GM19452 (cell line): ENCODE results near the gene TRAF1.

Experiments used
- ATAC-seq: cut with Tn5 transposase; IDR thresholded peaks from one replicate; pipeline ENCODE4 v1.9.1; 2021; ENCODE audit not compliant: unreplicated experiment

The TRAF1 gene

GRCh38 chr9:120924698-120925534 lies 1.7 kb downstream of the TRAF1 start:
- no peak for ATAC-seq

- no peak for ATAC-seq
Observed at GRCh38 chr9:120923620-120924328, 2.8 kb downstream of the TRAF1 start.

GRCh38 chr9:120922404-120923195 lies 4.0 kb downstream of the TRAF1 start:
- ATAC-seq, result no peak

- ATAC-seq, result no peak
Observed at GRCh38 chr9:120921661-120922181, 4.9 kb downstream of the TRAF1 start.

- no peak for ATAC-seq
Observed at GRCh38 chr9:120920806-120921178, 5.8 kb downstream of the TRAF1 start.

GRCh38 chr9:120919843-120920805 lies 6.5 kb downstream of the TRAF1 start:
- no peak for ATAC-seq

GRCh38 chr9:120918931-120919842 lies 7.4 kb downstream of the TRAF1 start:
- ATAC-seq, result no peak

- no peak for ATAC-seq
Observed at GRCh38 chr9:120917929-120918762, 8.4 kb downstream of the TRAF1 start.

GRCh38 chr9:120916991-120917880 lies 9.4 kb downstream of the TRAF1 start:
- no peak for ATAC-seq

GRCh38 chr9:120916588-120916987 lies 10.0 kb downstream of the TRAF1 start:
- ATAC-seq, result no peak

- no peak for ATAC-seq
Observed at GRCh38 chr9:120915854-120916470, 10.6 kb downstream of the TRAF1 start.

GRCh38 chr9:120914953-120915352 lies 11.6 kb downstream of the TRAF1 start:
- no peak for ATAC-seq

- no peak for ATAC-seq
Observed at GRCh38 chr9:120914396-120914795, 12.2 kb downstream of the TRAF1 start.

GRCh38 chr9:120913647-120914264 lies 12.8 kb downstream of the TRAF1 start:
- ATAC-seq, result no peak

GRCh38 chr9:120912958-120913646 lies 13.5 kb downstream of the TRAF1 start:
- no peak for ATAC-seq
